ENCODE results near the gene WDFY4.

WDFY4 gene

DNA sequence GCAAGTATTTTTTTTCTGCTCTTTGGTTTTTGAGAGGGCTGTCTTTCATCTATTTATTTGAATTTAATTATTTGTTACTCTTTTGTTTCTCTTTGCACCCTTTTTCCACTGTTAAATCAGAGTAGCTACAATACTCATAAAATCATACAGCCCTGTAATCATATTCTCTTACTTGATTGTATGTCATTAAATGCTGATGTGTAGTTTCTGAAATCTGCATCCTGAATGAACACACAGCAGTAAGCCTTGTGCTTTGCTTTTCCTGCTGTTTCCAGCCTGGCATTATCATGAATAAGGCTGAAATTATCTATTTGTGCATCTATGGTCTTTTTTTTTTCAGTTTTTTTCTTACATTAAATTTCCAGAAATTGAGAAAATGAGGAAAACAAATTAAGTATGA is 250.9 kb downstream of the WDFY4 start:
- peaks cover 0 to 53% (median 0%) of the 10 kb centered on the region in 11 experiments; a peak in 4 of 22 replicates for H3K36me3 ChIP-seq
- no peak overlapping the region for H3K9ac ChIP-seq
- no peak for TF ChIP-seq Cebpa-rat (IDR thresholded peaks at IDR 0.05)
- H3K4me2 ChIP-seq: no peak overlapping the region
- H3K9me3 ChIP-seq (replicated peaks in 1 of 11): no peaks in the 10 kb centered on the region
- no peak overlapping the region for H3K27ac ChIP-seq
- H3K4me1 ChIP-seq: no peaks in the 10 kb centered on the region
- peaks cover 0 to 23% (median 0%) of the 10 kb centered on the region in 11 experiments; a peak in 2 of 22 replicates for H4K20me1 ChIP-seq
- no peak overlapping the region for H3K4me3 ChIP-seq
- no peaks in the 10 kb centered on the region for H3K27me3 ChIP-seq

GRCh38 chr10:48937796-48938195 is 253.1 kb downstream of the WDFY4 start:
- H3K4me2 ChIP-seq: no peak overlapping the region
- peaks cover 0 to 23% (median 0%) of the 10 kb centered on the region in 11 experiments; a peak in 3 of 22 replicates for H4K20me1 ChIP-seq
- no peak overlapping the region for H3K27ac ChIP-seq
- H3K9ac ChIP-seq: no peak overlapping the region
- no peak overlapping the region for H3K4me3 ChIP-seq
- H3K36me3 ChIP-seq: peaks cover 0 to 69% (median 0%) of the 10 kb centered on the region in 11 experiments; a peak in 8 of 22 replicates
- no peaks in the 10 kb centered on the region for H3K27me3 ChIP-seq
- H3K9me3 ChIP-seq (replicated peaks in 1 of 11): no peaks in the 10 kb centered on the region
- no peaks in the 10 kb centered on the region for H3K4me1 ChIP-seq
- no peak for TF ChIP-seq Cebpa-rat (IDR thresholded peaks at IDR 0.05)

DNA sequence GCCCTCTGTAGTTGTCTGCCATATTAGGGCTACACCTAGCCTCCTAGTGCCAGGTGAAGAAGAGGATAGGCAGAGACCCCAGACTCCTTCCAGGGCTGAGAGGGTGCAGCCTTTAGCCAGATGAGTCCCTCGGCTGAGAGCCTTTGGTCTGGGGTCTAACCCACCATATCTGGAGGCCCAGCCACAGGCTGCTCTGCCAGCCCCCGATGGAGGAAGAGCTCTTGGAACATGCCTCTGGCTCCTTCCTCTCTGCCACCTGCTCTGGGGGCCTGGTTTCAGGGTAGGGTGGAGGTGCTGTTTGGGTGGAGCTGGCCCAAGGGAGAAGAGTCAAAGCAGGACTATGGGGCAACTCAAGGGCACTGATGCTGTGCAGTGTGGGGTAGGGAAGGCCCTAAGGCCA is 253.6 kb downstream of the WDFY4 start:
- H4K20me1 ChIP-seq: peaks cover 0 to 18% (median 0%) of the 10 kb centered on the region in 11 experiments; a peak in 3 of 22 replicates
- H3K9ac ChIP-seq: no peak overlapping the region
- peaks cover 0 to 71% (median 0%) of the 10 kb centered on the region in 11 experiments; a peak in 9 of 22 replicates for H3K36me3 ChIP-seq
- no peak for TF ChIP-seq Cebpa-rat (IDR thresholded peaks at IDR 0.05)
- H3K9me3 ChIP-seq (replicated peaks in 1 of 11): no peaks in the 10 kb centered on the region
- H3K4me1 ChIP-seq: no peaks in the 10 kb centered on the region
- H3K27me3 ChIP-seq: no peaks in the 10 kb centered on the region
- no peak overlapping the region for H3K4me2 ChIP-seq
- H3K27ac ChIP-seq: no peak overlapping the region
- no peak overlapping the region for H3K4me3 ChIP-seq

DNA sequence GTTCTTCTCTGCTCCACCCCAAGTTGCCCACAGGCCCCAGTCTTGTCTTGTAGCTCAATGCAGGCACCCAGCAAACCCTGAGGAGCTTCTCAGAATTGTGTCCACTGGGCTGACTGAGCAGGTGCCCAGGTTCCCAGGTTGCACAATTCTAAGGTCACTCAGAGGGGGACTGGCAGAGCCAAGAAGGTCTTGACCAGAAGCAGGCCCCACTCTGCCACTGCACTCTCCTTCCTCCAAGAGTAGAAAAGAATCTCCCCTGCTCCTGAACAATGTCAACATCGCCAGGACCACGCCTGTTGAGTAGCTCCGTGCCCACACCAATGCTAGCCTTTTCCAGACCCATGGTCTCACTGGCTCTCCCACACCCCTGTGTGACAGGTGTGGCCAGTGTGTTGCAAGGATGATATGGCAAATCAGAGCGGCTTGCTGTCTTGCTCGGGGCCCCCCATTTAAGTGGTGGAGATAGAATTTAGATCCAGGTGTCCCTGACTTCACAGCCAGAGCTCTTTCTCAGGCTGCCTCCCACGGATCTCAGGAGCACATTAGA is 254.4 kb downstream of the WDFY4 start:
- Histone ChIP-seq H3K4me3 (no peak overlapping the region), H4K20me1 (peaks cover 0 to 12% (median 0%) of the 10 kb centered on the region in 11 experiments; a peak in 2 of 22 replicates), H3K4me2 (no peak overlapping the region), H3K9me3 (replicated peaks in 1 of 11) (no peaks in the 10 kb centered on the region), H3K27me3 (no peaks in the 10 kb centered on the region), H3K9ac (no peak overlapping the region), H3K4me1 (no peaks in the 10 kb centered on the region), H3K36me3 (peaks cover 0 to 71% (median 0%) of the 10 kb centered on the region in 11 experiments; a peak in 9 of 22 replicates), H3K27ac (no peak overlapping the region)
- TF ChIP-seq Cebpa-rat (IDR thresholded peaks at IDR 0.05): no peak

GRCh38 chr10:48939790-48940325 is 255.2 kb downstream of the WDFY4 start, which contains the start of gene LRRC18:
LRRC18 (minus strand) TSS chr10:48939840; CDS start chr10:48914155, 25,685 bp downstream.
- Histone ChIP-seq H4K20me1 (peaks cover 0 to 5% (median 0%) of the 10 kb centered on the region in 11 experiments; a peak in 3 of 22 replicates), H3K9me3 (replicated peaks in 1 of 11) (no peaks in the 10 kb centered on the region), H3K4me3 (no peak within 1 kb of the TSS), H3K27ac (no peak within 1 kb of the TSS), H3K4me2 (no peak within 1 kb of the TSS), H3K36me3 (peaks cover 0 to 72% (median 0%) of the 10 kb centered on the region in 11 experiments; a peak in 9 of 22 replicates), H3K4me1 (no peaks in the 10 kb centered on the region), H3K9ac (no peak within 1 kb of the TSS), H3K27me3 (no peaks in the 10 kb centered on the region)
- no peak for TF ChIP-seq Cebpa-rat (IDR thresholded peaks at IDR 0.05)

- Histone ChIP-seq H3K4me2 (no peak overlapping the region), H3K27ac (no peak overlapping the region), H3K4me3 (no peak overlapping the region), H3K9me3 (replicated peaks in 1 of 11) (no peaks in the 10 kb centered on the region), H3K27me3 (no peaks in the 10 kb centered on the region), H3K9ac (no peak overlapping the region), H4K20me1 (peaks cover 0 to under 1% (median 0%) of the 10 kb centered on the region in 11 experiments; a peak in 3 of 22 replicates), H3K36me3 (peaks cover 0 to 77% (median 0%) of the 10 kb centered on the region in 11 experiments; a peak in 9 of 22 replicates), H3K4me1 (no peaks in the 10 kb centered on the region)
- TF ChIP-seq Cebpa-rat (IDR thresholded peaks at IDR 0.05): no peak
These were observed 255.7 kb downstream of the WDFY4 start for GRCh38 chr10:48940372-48940771.

DNA sequence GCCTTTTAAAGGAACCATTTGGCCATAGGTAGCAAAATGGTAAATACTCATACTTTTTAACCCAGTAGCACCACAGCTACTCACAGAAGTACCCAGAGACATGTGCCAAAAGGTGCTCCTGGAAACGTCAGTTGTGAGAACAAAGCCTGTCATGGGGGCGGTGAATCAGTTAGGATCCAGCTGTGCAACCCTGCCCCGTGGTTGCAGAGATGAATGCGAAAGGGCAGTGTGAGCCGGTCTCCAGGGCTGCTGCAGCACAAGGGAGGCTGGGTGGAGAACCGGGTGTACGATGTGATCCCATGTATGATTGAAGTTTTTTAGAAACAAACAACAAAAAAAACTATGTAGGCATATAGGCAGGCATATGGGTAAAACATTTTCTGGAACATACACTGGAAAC is 256.3 kb downstream of the WDFY4 start:
- Histone ChIP-seq H4K20me1 (no peaks in the 10 kb centered on the region; a peak in 3 of 22 replicates), H3K36me3 (peaks cover 0 to 83% (median 0%) of the 10 kb centered on the region in 11 experiments; a peak in 9 of 22 replicates), H3K9me3 (replicated peaks in 1 of 11) (no peaks in the 10 kb centered on the region), H3K4me3 (no peak overlapping the region), H3K4me1 (no peaks in the 10 kb centered on the region), H3K4me2 (no peak overlapping the region), H3K27ac (no peak overlapping the region), H3K9ac (no peak overlapping the region), H3K27me3 (no peaks in the 10 kb centered on the region)
- TF ChIP-seq Cebpa-rat (IDR thresholded peaks at IDR 0.05): no peak

GRCh38 chr10:48941427-48942075 is 256.9 kb downstream of the WDFY4 start:
- no peak overlapping the region for H3K4me2 ChIP-seq

DNA sequence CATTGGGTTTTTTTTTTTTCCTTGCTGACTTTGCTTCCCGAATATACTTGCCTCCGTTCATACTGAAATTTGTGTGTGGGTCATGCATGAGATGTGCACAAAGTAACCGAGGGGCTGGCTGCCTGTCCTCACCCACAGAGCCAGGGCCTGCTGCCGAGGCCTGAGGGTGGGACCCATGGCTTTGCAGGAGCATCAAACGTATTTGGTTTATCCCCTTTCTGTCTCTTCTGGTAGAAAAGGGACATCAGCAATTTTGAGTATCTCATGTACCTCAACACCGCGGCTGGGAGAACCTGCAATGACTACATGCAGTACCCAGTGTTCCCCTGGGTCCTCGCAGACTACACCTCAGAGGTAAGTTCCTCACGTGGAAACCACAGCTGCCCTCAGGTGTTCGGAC is 258.4 kb downstream of the WDFY4 start:
- Histone ChIP-seq H3K4me1 (no peaks in the 10 kb centered on the region), H3K36me3 (peaks cover 0 to 95% (median 0%) of the 10 kb centered on the region in 11 experiments; a peak in 10 of 22 replicates), H3K9me3 (replicated peaks in 1 of 11) (no peaks in the 10 kb centered on the region), H4K20me1 (no peaks in the 10 kb centered on the region; a peak in 3 of 22 replicates), H3K4me2 (no peak overlapping the region), H3K4me3 (no peak overlapping the region), H3K27ac (no peak overlapping the region), H3K27me3 (no peaks in the 10 kb centered on the region), H3K9ac (no peak overlapping the region)
- no peak for TF ChIP-seq Cebpa-rat (IDR thresholded peaks at IDR 0.05)

More at GRCh38 chr10:48941427-48942075, 256.9 kb downstream of the WDFY4 start:
- Histone ChIP-seq H4K20me1 (no peaks in the 10 kb centered on the region; a peak in 3 of 22 replicates), H3K4me3 (no peak overlapping the region), H3K36me3 (peaks cover 0 to 89% (median 0%) of the 10 kb centered on the region in 11 experiments; a peak in 9 of 22 replicates), H3K27me3 (no peaks in the 10 kb centered on the region), H3K4me1 (no peaks in the 10 kb centered on the region), H3K9ac (no peak overlapping the region), H3K27ac (no peak overlapping the region), H3K9me3 (replicated peaks in 1 of 11) (no peaks in the 10 kb centered on the region)
- TF ChIP-seq Cebpa-rat (IDR thresholded peaks at IDR 0.05): no peak
